ENCODE data around the gene NLGN1. TPM values are rescaled to one million over a fixed set of nuclear protein-coding genes. Genes with fewer than 3 reads are reported as not detected.
"Not testable (repeated sequence)": the region's sequence is repeated elsewhere in the genome, so short reads cannot be mapped to it uniquely, and the experiment has no call there.

NLGN1 gene
- polyA plus RNA-seq, result not detected

GRCh38 chr3:173397161-173398110 is at the start of gene NLGN1:
Gene NLGN1 (plus strand): TSS chr3:173397744.
- H3K9me3 Mint-ChIP-seq, result peaks cover 0 to 36% (median under 1%) of the 10 kb centered on the region in 6 donors
- peak within 1 kb of the TSS in 1 of 6 donors; percentile 71 for H3K27ac Mint-ChIP-seq

GRCh38 chr3:173351886-173352285 is 45.7 kb upstream of the NLGN1 start:
- peaks cover 6 to 29% (median 16%) of the 10 kb centered on the region in 6 donors for H3K9me3 Mint-ChIP-seq
- H3K36me3 Mint-ChIP-seq, result peaks cover 0 to 5% (median 0%) of the 10 kb centered on the region in 3 donors
- H3K4me3 Mint-ChIP-seq, result no peak overlapping the region
- H3K4me1 Mint-ChIP-seq, result peaks cover 0 to 5% of the 10 kb centered on the region in 2 donors
- H3K27ac Mint-ChIP-seq, result no peak overlapping the region
- no peaks in the 10 kb centered on the region for H3K27me3 Mint-ChIP-seq (ENCODE audit: low read depth in 3 of 3)
- DNase-seq, result no peak

More at GRCh38 chr3:173397161-173398110, at the start of gene NLGN1:
- Mint-ChIP-seq H3K27me3 (ENCODE audit: low read depth in 3 of 3) (peaks cover 8 to 32% (median 29%) of the 10 kb centered on the region in 3 donors), H3K36me3 (peaks cover 0 to 4% (median 0%) of the 10 kb centered on the region in 3 donors), H3K4me1 (peaks cover 33 to 48% of the 10 kb centered on the region in 2 donors), H3K4me3 (peak within 1 kb of the TSS; percentile 80 to 89 (median 84))
- DNase-seq, result peak in 1 of 3 donors; percentile 9

- peaks cover 6 to 22% (median 14%) of the 10 kb centered on the region in 6 donors for H3K9me3 Mint-ChIP-seq
- H3K27ac Mint-ChIP-seq; DNase-seq; H3K4me3 Mint-ChIP-seq; H3K27me3 Mint-ChIP-seq (ENCODE audit: low read depth in 3 of 3); H3K36me3 Mint-ChIP-seq; H3K4me1 Mint-ChIP-seq: not testable (repeated sequence)
Observed at GRCh38 chr3:173353137-173353536, 44.4 kb upstream of the NLGN1 start.

GRCh38 chr3:173354124-173354523 is 43.4 kb upstream of the NLGN1 start:
- H3K27me3 Mint-ChIP-seq (ENCODE audit: low read depth in 3 of 3), result no peaks in the 10 kb centered on the region
- H3K4me1 Mint-ChIP-seq, result peaks cover 0 to 5% of the 10 kb centered on the region in 2 donors
- no peak overlapping the region for H3K27ac Mint-ChIP-seq
- H3K9me3 Mint-ChIP-seq, result peaks cover 6 to 22% (median 13%) of the 10 kb centered on the region in 6 donors
- peak in 1 of 3 donors; percentile 1 for DNase-seq
- peaks cover 0 to 5% (median 0%) of the 10 kb centered on the region in 3 donors for H3K36me3 Mint-ChIP-seq
- H3K4me3 Mint-ChIP-seq, result no peak overlapping the region

- Mint-ChIP-seq H3K4me1 (no peaks in the 10 kb centered on the region), H3K9me3 (peaks cover 0 to 3% (median 0%) of the 10 kb centered on the region in 6 donors), H3K4me3 (no peak overlapping the region), H3K27ac (no peak overlapping the region), H3K36me3 (no peaks in the 10 kb centered on the region), H3K27me3 (ENCODE audit: low read depth in 3 of 3) (no peaks in the 10 kb centered on the region)
- DNase-seq, result no peak
Observed at GRCh38 chr3:173371848-173372487, 25.6 kb upstream of the NLGN1 start.

GRCh38 chr3:173380681-173381080 is 16.9 kb upstream of the NLGN1 start:
- no peak for DNase-seq
- Mint-ChIP-seq H3K27me3 (ENCODE audit: low read depth in 3 of 3) (no peaks in the 10 kb centered on the region), H3K4me1 (no peaks in the 10 kb centered on the region), H3K4me3 (no peak overlapping the region), H3K27ac (no peak overlapping the region), H3K9me3 (peaks cover 0 to 8% (median 5%) of the 10 kb centered on the region in 6 donors), H3K36me3 (peaks cover 0 to 6% (median 0%) of the 10 kb centered on the region in 3 donors)

GRCh38 chr3:173381936-173382335 is 15.6 kb upstream of the NLGN1 start:
- not testable (repeated sequence) for DNase-seq; H3K4me1 Mint-ChIP-seq; H3K4me3 Mint-ChIP-seq; H3K36me3 Mint-ChIP-seq; H3K27ac Mint-ChIP-seq; H3K27me3 Mint-ChIP-seq (ENCODE audit: low read depth in 3 of 3)
- H3K9me3 Mint-ChIP-seq, result peaks cover 3 to 15% (median 6%) of the 10 kb centered on the region in 6 donors

GRCh38 chr3:173395073-173395411 is 2.5 kb upstream of the NLGN1 start:
- Mint-ChIP-seq H3K36me3 (no peaks in the 10 kb centered on the region), H3K4me1 (peaks cover 33 to 48% of the 10 kb centered on the region in 2 donors), H3K9me3 (peaks cover 0 to 33% (median 3%) of the 10 kb centered on the region in 6 donors), H3K27ac (peak overlapping the region; percentile 40 to 86 (median 68)), H3K27me3 (ENCODE audit: low read depth in 3 of 3) (peaks cover 8 to 35% (median 24%) of the 10 kb centered on the region in 3 donors), H3K4me3 (peak overlapping the region; percentile 80 to 89 (median 84))
- no peak for DNase-seq

GRCh38 chr3:173395412-173396181 is 1.9 kb upstream of the NLGN1 start:
- peak; percentile 61 to 71 (median 68) for DNase-seq
- peaks cover 8 to 35% (median 24%) of the 10 kb centered on the region in 3 donors for H3K27me3 Mint-ChIP-seq (ENCODE audit: low read depth in 3 of 3)
- H3K36me3 Mint-ChIP-seq, result no peaks in the 10 kb centered on the region
- peak overlapping the region; percentile 45 to 86 (median 76) for H3K27ac Mint-ChIP-seq
- peak overlapping the region; percentile 80 to 89 (median 84) for H3K4me3 Mint-ChIP-seq
- H3K4me1 Mint-ChIP-seq, result peaks cover 33 to 48% of the 10 kb centered on the region in 2 donors
- H3K9me3 Mint-ChIP-seq, result peaks cover 0 to 33% (median 3%) of the 10 kb centered on the region in 6 donors

GRCh38 chr3:173396191-173397041 is 1.1 kb upstream of the NLGN1 start:
- H3K36me3 Mint-ChIP-seq, result peaks cover 0 to 4% (median 0%) of the 10 kb centered on the region in 3 donors
- peaks cover 8 to 32% (median 27%) of the 10 kb centered on the region in 3 donors for H3K27me3 Mint-ChIP-seq (ENCODE audit: low read depth in 3 of 3)
- H3K4me3 Mint-ChIP-seq, result peak overlapping the region; percentile 80 to 89 (median 84)
- peak overlapping the region in 4 of 6 donors; percentile 39 to 77 (median 45) for H3K27ac Mint-ChIP-seq
- peaks cover 0 to 33% (median under 1%) of the 10 kb centered on the region in 6 donors for H3K9me3 Mint-ChIP-seq
- peaks cover 33 to 48% of the 10 kb centered on the region in 2 donors for H3K4me1 Mint-ChIP-seq
- peak in 1 of 3 donors; percentile 9 for DNase-seq

GRCh38 chr3:173398111-173398479 is 551 bp downstream of the NLGN1 start:
- Mint-ChIP-seq H3K4me3 (peak overlapping the region; percentile 49 to 89 (median 66)), H3K9me3 (peaks cover 0 to 41% (median under 1%) of the 10 kb centered on the region in 6 donors), H3K27me3 (ENCODE audit: low read depth in 3 of 3) (peaks cover 8 to 32% (median 29%) of the 10 kb centered on the region in 3 donors), H3K36me3 (peaks cover 0 to 4% (median 0%) of the 10 kb centered on the region in 3 donors), H3K4me1 (peaks cover 33 to 48% of the 10 kb centered on the region in 2 donors), H3K27ac (no peak overlapping the region)
- DNase-seq, result no peak

- H3K27me3 Mint-ChIP-seq (ENCODE audit: low read depth in 3 of 3), result peaks cover 8 to 32% (median 29%) of the 10 kb centered on the region in 3 donors
Observed at GRCh38 chr3:173399044-173399443, 1.5 kb downstream of the NLGN1 start.

More at GRCh38 chr3:173399044-173399443, 1.5 kb downstream of the NLGN1 start:
- peaks cover 0 to 4% (median 0%) of the 10 kb centered on the region in 3 donors for H3K36me3 Mint-ChIP-seq
- H3K27ac Mint-ChIP-seq, result no peak overlapping the region
- peak overlapping the region in 1 of 5 donors; percentile 6 for H3K4me3 Mint-ChIP-seq
- peaks cover 33 to 42% of the 10 kb centered on the region in 2 donors for H3K4me1 Mint-ChIP-seq
- H3K9me3 Mint-ChIP-seq, result peaks cover 0 to 41% (median under 1%) of the 10 kb centered on the region in 6 donors
- DNase-seq, result no peak

Measured in immature natural killer cell (primary cell).